ENCODE data around the gene TAS2R38. TPM values are rescaled to one million over a fixed set of nuclear protein-coding genes. Genes with fewer than 3 reads are reported as not detected.

The TAS2R38 gene
- total RNA-seq, 1 donor from 2014 or later, result not detected

DNA sequence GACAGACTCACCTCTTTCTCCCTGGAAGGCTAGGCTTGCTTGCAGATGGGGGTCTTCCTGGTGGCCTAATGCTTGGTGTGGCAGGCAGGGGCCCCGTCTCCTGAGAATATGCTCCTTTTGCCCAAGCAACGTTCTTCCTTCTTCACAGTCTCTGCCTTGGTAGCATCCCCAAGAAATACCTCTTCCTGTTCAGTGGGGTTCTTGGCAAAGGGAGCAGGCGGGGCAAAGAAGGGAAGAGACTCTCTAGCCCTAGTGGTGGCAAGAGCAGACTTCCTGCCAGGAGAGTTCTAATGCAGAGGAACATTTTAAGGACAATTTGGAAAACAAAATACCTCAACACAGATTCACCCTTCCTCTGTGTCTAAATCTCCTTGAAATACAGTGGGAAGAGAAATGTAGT, 26.8 kb downstream of the TAS2R38 start, which contains the start of gene CLEC5A:
Gene CLEC5A (minus strand): TSS at position 179 of the 400 bp plus-strand sequence. CDS start 682 bp downstream, outside the sequence.
- H3K27me3 Mint-ChIP-seq (ENCODE audit: insufficient read depth, low read depth), result peaks cover 2% of the 10 kb centered on the region
- Histone ChIP-seq H3K79me2 (ENCODE audit: low read depth) (no peaks in the 10 kb centered on the region), H3K36me3 (no peaks in the 10 kb centered on the region), H2AFZ (replicated peaks) (no peak within 1 kb of the TSS), H3K4me3 (no peak within 1 kb of the TSS), H3K27ac (no peak within 1 kb of the TSS), H3K27me3 (no peaks in the 10 kb centered on the region), H3F3A (ENCODE audit: low read depth) (no peaks in the 10 kb centered on the region), H3K4me2 (no peak within 1 kb of the TSS), H3K4me1 (no peaks in the 10 kb centered on the region), H3K9ac (no peak within 1 kb of the TSS), H4K20me1 (ENCODE audit: low read depth) (no peaks in the 10 kb centered on the region), H3K9me3 (ENCODE audit: low read depth) (no peaks in the 10 kb centered on the region)
- no peak within 1 kb of the TSS for H3K27ac Mint-ChIP-seq
- TF ChIP-seq EZH2 (IDR thresholded peaks at IDR 0.05) (no peak), EZH2phosphoT487 (IDR thresholded peaks at IDR 0.05) (no peak)
- TF ChIP-seq, protein P1, sequence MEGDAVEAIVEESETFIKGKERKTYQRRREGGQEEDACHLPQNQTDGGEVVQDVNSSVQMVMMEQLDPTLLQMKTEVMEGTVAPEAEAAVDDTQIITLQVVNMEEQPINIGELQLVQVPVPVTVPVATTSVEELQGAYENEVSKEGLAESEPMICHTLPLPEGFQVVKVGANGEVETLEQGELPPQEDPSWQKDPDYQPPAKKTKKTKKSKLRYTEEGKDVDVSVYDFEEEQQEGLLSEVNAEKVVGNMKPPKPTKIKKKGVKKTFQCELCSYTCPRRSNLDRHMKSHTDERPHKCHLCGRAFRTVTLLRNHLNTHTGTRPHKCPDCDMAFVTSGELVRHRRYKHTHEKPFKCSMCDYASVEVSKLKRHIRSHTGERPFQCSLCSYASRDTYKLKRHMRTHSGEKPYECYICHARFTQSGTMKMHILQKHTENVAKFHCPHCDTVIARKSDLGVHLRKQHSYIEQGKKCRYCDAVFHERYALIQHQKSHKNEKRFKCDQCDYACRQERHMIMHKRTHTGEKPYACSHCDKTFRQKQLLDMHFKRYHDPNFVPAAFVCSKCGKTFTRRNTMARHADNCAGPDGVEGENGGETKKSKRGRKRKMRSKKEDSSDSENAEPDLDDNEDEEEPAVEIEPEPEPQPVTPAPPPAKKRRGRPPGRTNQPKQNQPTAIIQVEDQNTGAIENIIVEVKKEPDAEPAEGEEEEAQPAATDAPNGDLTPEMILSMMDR (IDR thresholded peaks at IDR 0.05), result no peak
- peaks cover 2% of the 10 kb centered on the region for H3K9me3 Mint-ChIP-seq
- H3K4me3 Mint-ChIP-seq, result no peak within 1 kb of the TSS
- no peaks in the 10 kb centered on the region for H3K36me3 Mint-ChIP-seq
- H3K4me1 Mint-ChIP-seq, result no peaks in the 10 kb centered on the region
- DNase-seq (ENCODE audit: low spot score), result no peak

DNA sequence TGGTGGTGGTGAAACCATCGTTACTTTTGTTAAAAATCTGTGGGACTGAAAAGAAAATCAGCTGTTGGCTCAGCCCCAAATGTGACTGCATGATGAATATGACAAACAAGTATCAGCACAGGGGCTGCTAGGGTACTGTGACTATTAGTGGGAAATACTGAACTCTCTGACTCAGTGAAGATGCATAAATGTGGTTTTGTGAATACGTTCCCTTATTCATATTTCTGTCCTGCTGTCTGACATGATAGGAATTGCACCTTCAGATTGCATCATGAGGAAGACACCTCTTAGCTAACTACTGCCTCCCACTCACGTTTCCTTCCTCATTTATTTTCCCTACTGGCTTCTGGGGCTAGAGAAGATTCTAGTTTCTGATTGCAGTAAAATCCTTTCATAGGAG, 28.2 kb downstream of the TAS2R38 start:
- H3K4me2 ChIP-seq, result no peak overlapping the region
- no peak overlapping the region for H3K9ac ChIP-seq
- DNase-seq (ENCODE audit: low spot score), result no peak
- H4K20me1 ChIP-seq (ENCODE audit: low read depth), result no peaks in the 10 kb centered on the region
- H3K4me1 Mint-ChIP-seq, result no peaks in the 10 kb centered on the region
- H3K4me3 Mint-ChIP-seq, result no peak overlapping the region
- TF ChIP-seq EZH2phosphoT487 (IDR thresholded peaks at IDR 0.05) (no peak), EZH2 (IDR thresholded peaks at IDR 0.05) (no peak)
- TF ChIP-seq, protein P1 (IDR thresholded peaks at IDR 0.05), result no peak
- no peaks in the 10 kb centered on the region for H3F3A ChIP-seq (ENCODE audit: low read depth)
- H2AFZ ChIP-seq (replicated peaks), result no peak overlapping the region
- no peak overlapping the region for H3K27ac ChIP-seq
- H3K79me2 ChIP-seq (ENCODE audit: low read depth), result no peaks in the 10 kb centered on the region
- peaks cover 13% of the 10 kb centered on the region for H3K9me3 Mint-ChIP-seq
- H3K4me3 ChIP-seq, result no peak overlapping the region
- H3K9me3 ChIP-seq (ENCODE audit: low read depth), result no peaks in the 10 kb centered on the region
- no peaks in the 10 kb centered on the region for H3K27me3 ChIP-seq
- no peaks in the 10 kb centered on the region for H3K36me3 Mint-ChIP-seq
- no peaks in the 10 kb centered on the region for H3K4me1 ChIP-seq
- no peaks in the 10 kb centered on the region for H3K36me3 ChIP-seq
- H3K27ac Mint-ChIP-seq, result no peak overlapping the region
- H3K27me3 Mint-ChIP-seq (ENCODE audit: insufficient read depth, low read depth), result peaks cover 2% of the 10 kb centered on the region

DNA sequence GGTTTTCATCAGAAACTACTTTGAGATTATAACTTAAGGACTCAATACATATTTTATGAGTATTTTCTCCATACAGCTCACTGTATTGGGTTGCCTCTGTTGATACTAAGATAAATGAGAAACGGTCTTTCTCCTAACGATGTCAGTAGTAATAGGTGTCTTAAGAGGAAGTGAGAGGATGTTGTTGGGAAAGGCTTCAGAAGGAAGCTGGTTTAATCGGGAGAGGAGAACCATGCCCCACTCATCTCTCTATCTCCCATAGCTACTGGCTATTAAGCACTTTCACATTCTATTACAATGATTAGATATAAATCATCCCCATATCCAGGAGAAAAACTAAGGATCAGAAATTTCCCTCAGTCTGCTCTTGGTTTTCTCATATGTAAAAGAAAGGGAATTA, 28.8 kb downstream of the TAS2R38 start:
- H3K4me3 Mint-ChIP-seq, result no peak overlapping the region
- no peak for TF ChIP-seq EZH2phosphoT487 (IDR thresholded peaks at IDR 0.05)
- no peak for TF ChIP-seq EZH2 (IDR thresholded peaks at IDR 0.05)
- TF ChIP-seq, protein P1 (IDR thresholded peaks at IDR 0.05), result no peak
- Histone ChIP-seq H2AFZ (replicated peaks) (no peak overlapping the region), H4K20me1 (ENCODE audit: low read depth) (no peaks in the 10 kb centered on the region), H3K9ac (no peak overlapping the region), H3K36me3 (no peaks in the 10 kb centered on the region), H3K4me3 (no peak overlapping the region), H3K4me2 (no peak overlapping the region), H3K4me1 (no peaks in the 10 kb centered on the region), H3K9me3 (ENCODE audit: low read depth) (no peaks in the 10 kb centered on the region), H3F3A (ENCODE audit: low read depth) (no peaks in the 10 kb centered on the region), H3K27me3 (no peaks in the 10 kb centered on the region), H3K27ac (no peak overlapping the region), H3K79me2 (ENCODE audit: low read depth) (no peaks in the 10 kb centered on the region)
- no peaks in the 10 kb centered on the region for H3K36me3 Mint-ChIP-seq
- DNase-seq (ENCODE audit: low spot score), result no peak
- peaks cover 13% of the 10 kb centered on the region for H3K9me3 Mint-ChIP-seq
- no peak overlapping the region for H3K27ac Mint-ChIP-seq
- H3K4me1 Mint-ChIP-seq, result no peaks in the 10 kb centered on the region
- peaks cover 2% of the 10 kb centered on the region for H3K27me3 Mint-ChIP-seq (ENCODE audit: insufficient read depth, low read depth)

All from neural progenitor cell (in vitro differentiated cells).